Heart left ventricle (tissue), 16 donors: Measurements from ENCODE around the gene CKAP5. TPM values are rescaled to one million over a fixed set of nuclear protein-coding genes. Genes with fewer than 3 reads are reported as not detected.

Experiments
- ATAC-seq, 4 donors: fragments of 200-7000 bp; cut with Tn5 transposase; one replicate each; pipeline ENCODE4 v1.9.1; 2020 to 2022; ENCODE audit warnings: moderate library complexity in 4 of 4, mild to moderate bottlenecking in 3 of 4, moderate number of reproducible peaks in 1 of 4
- DNase-seq, 5 donors: peaks; one replicate each; pipeline ENCODE4 v3.0.0-alpha.2; 2020
- H3K27ac ChIP-seq, 12 donors: fragments of 200-600 bp; sonication (generic) in 4 of 12; one replicate each; pipeline versions ENCODE4 v1.5.0 to v1.8.0; 2016 to 2022; ENCODE audit warnings: mild to moderate bottlenecking in 2 of 12
- H3K27me3 ChIP-seq, 9 donors: fragments of 200-600 bp; sonication (generic) in 2 of 9; one replicate each; pipeline versions ENCODE4 v1.5.1 to v1.8.0; 2016 to 2022; ENCODE audit warnings: mild to moderate bottlenecking in 3 of 9
- H3K36me3 ChIP-seq, 9 donors: fragments of 200-600 bp; sonication (generic) in 2 of 9; one replicate each; pipeline versions ENCODE4 v1.5.0 to v1.8.0; 2018 to 2022; ENCODE audit warnings: mild to moderate bottlenecking in 2 of 9
- H3K4me1 ChIP-seq, 12 donors: fragments of 200-600 bp; sonication (generic) in 4 of 12; one replicate each; pipeline versions ENCODE4 v1.5.0 to v1.8.0; 2016 to 2022; ENCODE audit warnings: mild to moderate bottlenecking in 3 of 12
- H3K4me3 ChIP-seq, 12 donors: fragments of 200-600 bp; sonication (generic) in 4 of 12; one replicate each; pipeline versions ENCODE4 v1.5.0 to v1.8.0; 2017 to 2022; ENCODE audit warnings: mild to moderate bottlenecking in 9 of 12, moderate library complexity in 4 of 12
- H3K9me3 ChIP-seq, 12 donors: fragments of 200-600 bp; sonication (generic) in 4 of 12; one replicate each; pipeline versions ENCODE4 v1.5.0 to v1.8.0; 2016 to 2022; ENCODE audit warnings: mild to moderate bottlenecking in 1 of 12
- CTCF ChIP-seq, 12 donors: fragments of 200-600 bp; sonication (generic) in 4 of 12; IDR thresholded peaks; one replicate each; pipeline versions ENCODE4 v1.5.0 to v1.8.0; 2018 to 2022; ENCODE audit warnings: antibody characterized with exemption in 12 of 12, mild to moderate bottlenecking in 5 of 12
- POLR2A ChIP-seq, 2 donors: fragments of 450-650 bp; IDR thresholded peaks; one replicate each; pipeline ENCODE4 v1.6.1; 2017; ENCODE audit warnings: antibody characterized with exemption in 2 of 2, mild to moderate bottlenecking in 2 of 2, moderate library complexity in 2 of 2
- WGBS, 4 donors: extraction: QIAGEN DNeasy Blood & Tissue Kit in 2 of 4; methylation state at CpG; one replicate each; pipeline versions ENCODE4 v1.1.5 to v1.1.7; 2013 to 2018; 5-methylcytosine and 5-hydroxymethylcytosine counted together
- intact Hi-C, 10 donors: fragments of 100-400 bp; cut with DNase I; formaldehyde crosslinking; loops; one replicate each; pipeline versions ENCODE4 v1.11.1 to v1.14.2; 2022
- polyA plus RNA-seq, 2 donors: library from polyadenylated mRNA; stranded (reverse); fragments of 200-250 nt; gene quantifications; one replicate each; pipeline ENCODE4 v1.2.3, GENCODE V29; 2013
- total RNA-seq, 9 donors: library from RNA; depleted of rRNA in 2 of 9; stranded (reverse); fragments of >200 nt in 2 of 9; fragmentation: NEBNext Ultra II Directional in 3 of 9; extraction: Animal tissue kit (Norgen Biotek cat#: 25700) in 3 of 9; gene quantifications; one replicate each; pipeline versions ENCODE4 v1.1.0 to v1.2.4, GENCODE V29; 2016 to 2023
- donor health status: ischemic (EF 13 %, LVEDD 7.1; RV severe dilation, severe dysfunction).
- donor health status: healthy with polysubstance abuse.
- donor health status: DM: no; HTN: yes; CAD: no.
- donor health status: DM: no; HTN: no; CAD: no.
- donor health status: ischemic (EF 25% LVEDD 6.9; RV normal size, moderate dysfunction).
- donor health status: ischemic (EF 25% LVEDD 5.7; RV mildly dilated, moderate dysfunction).
- donor health status: healthy.
- donor health status: DM: yes; HTN: yes; CAD: no.
- donor health status: ischemic (EF 35%, LVEDD 5.7; RV mildly dilated, moderate dysfunction).
- donor health status: nonischemic (EF 11% LVEDD 7.7; RV severe dilation, severe dysfunction).
- donor health status: DM: yes; HTN: yes; CAD: no.
- donor health status: PGD.
- donor health status: ischemic (EF 29% LVEDD 5.4; RV normal size, mild dysfunction).
- donor health status: nonischemic (EF 23%, LVEDD 6.1; RV moderate dilation, normal function).

The CKAP5 gene
- total and polyA plus RNA-seq, 11 donors = 12.3 to 108 (median 67.6) TPM

DNA sequence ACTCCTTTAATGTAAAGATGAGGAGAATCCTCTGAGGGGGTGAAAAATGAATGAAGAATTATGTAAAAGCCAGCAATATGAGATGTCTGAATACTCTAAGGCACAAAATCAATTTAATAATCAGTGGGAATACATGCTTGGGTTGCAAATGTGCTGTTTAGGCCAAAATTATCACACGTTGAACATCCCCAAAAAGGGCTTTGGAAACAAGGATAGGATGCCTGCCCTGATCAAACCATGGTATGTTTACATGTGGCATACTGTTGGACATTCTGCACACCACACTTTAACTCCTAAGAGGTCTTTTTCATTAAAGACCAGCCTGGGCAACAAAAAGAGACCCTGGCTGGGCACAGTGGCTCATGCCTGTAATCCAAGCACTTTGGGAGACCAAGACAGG, 100.8 kb downstream of the CKAP5 start:
- ATAC-seq (no peak), DNase-seq (no peak)
- intact Hi-C loops = no loop called here
- Histone ChIP-seq H3K9me3 (no peaks in the 10 kb centered on the region), H3K27ac (no peak overlapping the region), H3K4me3 (no peak overlapping the region), H3K27me3 (no peaks in the 10 kb centered on the region), H3K4me1 (peaks cover 0 to 6% (median 0%) of the 10 kb centered on the region in 12 donors), H3K36me3 (peaks cover 2 to 98% (median 93%) of the 10 kb centered on the region in 9 donors)
- no peak for TF ChIP-seq POLR2A (IDR thresholded peaks at IDR 0.05)
- no peak for TF ChIP-seq CTCF (IDR thresholded peaks at IDR 0.05)
- WGBS, 4 donors = 77 to 91% (median 88%) methylated on average over 1 of the region's 1 CpG

- Histone ChIP-seq H3K27me3 (no peaks in the 10 kb centered on the region), H3K27ac (peak overlapping the region in 2 of 12 donors; percentile 7 to 18), H3K36me3 (peaks cover 2 to 83% (median 78%) of the 10 kb centered on the region in 9 donors), H3K4me3 (no peak overlapping the region), H3K4me1 (peaks cover 0 to 6% (median 0%) of the 10 kb centered on the region in 12 donors), H3K9me3 (no peaks in the 10 kb centered on the region)
- intact Hi-C loops = loop anchor here in 1 of 10 donors (5.0 kb wide), 1 partner anchor 33 kb away; no protein-coding TSS in a partner anchor
- ATAC-seq (peak in 1 of 4 donors; percentile 24), DNase-seq (no peak)
- TF ChIP-seq POLR2A (IDR thresholded peaks at IDR 0.05) = no peak
- no peak for TF ChIP-seq CTCF (IDR thresholded peaks at IDR 0.05)
- WGBS, 4 donors = 74 to 86% (median 83%) methylated on average over 10 of the region's 10 CpGs
Observed at GRCh38 chr11:46743693-46744339, 102.3 kb downstream of the CKAP5 start.

GRCh38 chr11:46743043-46743442, 103.0 kb downstream of the CKAP5 start:
- WGBS, 4 donors = 92 to 97% (median 95%) methylated on average over 2 of the region's 2 CpGs
- ATAC-seq (no peak), DNase-seq (no peak)
- Histone ChIP-seq H3K4me1 (peaks cover 0 to 6% (median 0%) of the 10 kb centered on the region in 12 donors), H3K27me3 (no peaks in the 10 kb centered on the region), H3K36me3 (peaks cover 2 to 75% (median 71%) of the 10 kb centered on the region in 9 donors), H3K27ac (peak overlapping the region in 2 of 12 donors; percentile 7 to 39), H3K9me3 (no peaks in the 10 kb centered on the region), H3K4me3 (no peak overlapping the region)
- intact Hi-C loops = loop anchor here in 1 of 10 donors (5.0 kb wide), 1 partner anchor 34 kb away; no protein-coding TSS in a partner anchor
- TF ChIP-seq CTCF (IDR thresholded peaks at IDR 0.05) (no peak), POLR2A (IDR thresholded peaks at IDR 0.05) (no peak)

DNA sequence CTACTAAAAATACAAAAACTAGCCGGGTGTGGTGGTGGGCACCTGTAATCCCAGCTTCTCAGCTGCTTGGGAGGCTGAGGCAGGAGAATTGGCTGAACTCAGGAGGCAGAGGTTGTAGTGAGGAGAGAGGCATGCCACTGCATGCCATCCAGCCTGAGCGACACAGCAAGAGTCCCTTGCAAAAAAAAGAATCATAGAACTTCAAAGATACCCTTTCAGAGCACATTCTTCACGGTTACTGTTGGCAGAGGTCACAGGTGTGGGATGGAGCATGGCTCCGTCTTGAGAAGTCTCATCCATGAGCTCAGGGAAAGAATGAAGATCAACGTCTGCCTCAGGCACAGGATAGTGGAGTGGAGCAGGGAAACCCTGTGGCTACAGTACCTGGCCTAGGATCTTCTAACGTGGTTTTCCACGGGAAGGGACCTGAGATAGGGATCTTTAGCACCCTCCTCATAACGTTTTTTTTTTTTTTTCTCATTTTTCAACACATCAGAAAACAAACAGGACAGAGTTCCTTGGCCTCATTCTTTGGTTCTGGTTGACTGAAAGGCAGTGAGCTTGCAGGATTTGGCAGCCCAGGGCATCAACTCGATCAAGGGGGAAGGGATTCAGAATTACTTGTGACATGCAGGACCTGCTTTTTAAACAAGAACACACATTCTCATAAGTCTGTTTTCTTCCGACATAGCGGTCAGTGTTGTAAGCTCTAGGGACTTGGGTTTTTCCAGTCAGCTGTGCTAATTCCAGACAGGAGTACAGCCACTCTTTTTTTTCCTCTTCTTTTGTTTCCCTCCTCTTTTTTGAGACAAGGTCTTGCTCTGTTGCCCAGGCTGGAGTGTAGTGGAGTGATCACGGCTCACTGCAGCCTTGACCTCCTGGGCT, 104.2 kb downstream of the CKAP5 start:
- H3K27me3 ChIP-seq = no peaks in the 10 kb centered on the region
- H3K4me1 ChIP-seq = peaks cover 0 to 6% (median 0%) of the 10 kb centered on the region in 12 donors
- no peak overlapping the region for H3K4me3 ChIP-seq
- H3K9me3 ChIP-seq = no peaks in the 10 kb centered on the region
- WGBS, 4 donors = 69 to 77% (median 74%) methylated on average over 12 of the region's 12 CpGs
- intact Hi-C loops = loop anchor here in 1 of 10 donors (5.0 kb wide), 1 partner anchor 35 kb away; no protein-coding TSS in a partner anchor
- TF ChIP-seq CTCF (IDR thresholded peaks at IDR 0.05) (no peak), POLR2A (IDR thresholded peaks at IDR 0.05) (no peak)
- peaks cover 2 to 63% (median 59%) of the 10 kb centered on the region in 9 donors for H3K36me3 ChIP-seq
- ATAC-seq (peak in 2 of 4 donors; percentile 15 to 38), DNase-seq (no peak)
- H3K27ac ChIP-seq = peak overlapping the region in 3 of 12 donors; percentile 3 to 26 (median 10)
